ENCODE measurements around the gene TAF1A.

TAF1A gene

DNA sequence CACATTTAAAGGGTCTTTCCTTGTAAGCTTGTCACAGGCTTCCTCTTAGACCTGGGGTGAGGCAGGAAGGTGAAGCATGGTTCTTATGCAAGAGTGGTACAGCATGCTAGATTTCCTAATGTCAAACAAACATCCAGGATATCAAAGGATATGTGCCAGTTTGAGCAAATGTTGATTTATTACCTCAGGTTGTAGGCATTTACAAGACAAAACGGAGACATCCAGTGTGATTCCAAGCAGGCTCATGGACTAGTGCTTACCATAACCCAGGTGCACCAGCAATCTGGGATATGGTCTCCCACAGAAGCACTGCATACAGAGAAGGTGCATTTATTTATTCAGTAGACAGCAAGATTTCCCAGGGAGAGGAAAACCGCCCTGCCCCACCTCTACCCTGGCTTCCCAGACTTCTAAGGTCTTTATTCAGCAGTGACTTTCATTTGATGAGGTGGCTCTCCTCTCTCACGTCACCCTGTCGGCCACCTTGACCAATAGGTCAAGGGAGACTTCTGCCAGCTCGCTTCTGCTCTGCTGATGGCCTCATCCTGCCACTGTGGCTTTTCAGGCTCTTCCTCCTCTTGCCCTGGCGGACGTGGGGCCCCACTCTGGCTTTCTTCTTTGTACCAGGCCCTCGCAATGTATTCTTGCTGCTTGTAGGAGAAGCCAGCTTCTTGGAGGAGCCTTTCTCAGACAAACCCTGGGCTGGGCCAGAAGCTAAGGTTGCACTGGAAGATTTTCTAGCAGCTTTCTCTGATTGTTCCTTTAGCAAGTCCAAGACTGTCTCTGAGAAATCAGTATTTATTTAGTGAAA is 67.4 kb downstream of the TAF1A start:
- Histone ChIP-seq H4K20me1 (no peaks in the 10 kb centered on the region), H3K4me3 (no peak overlapping the region), H3K4me2 (no peak overlapping the region), H3K27ac (no peak overlapping the region), H3K9me3 (no peaks in the 10 kb centered on the region), H3K36me3 (no peaks in the 10 kb centered on the region), H3K9ac (no peak overlapping the region), H3K27me3 (no peaks in the 10 kb centered on the region), H3K4me1 (no peaks in the 10 kb centered on the region)
- no peak for TF ChIP-seq Cebpa-rat (IDR thresholded peaks at IDR 0.05)

DNA sequence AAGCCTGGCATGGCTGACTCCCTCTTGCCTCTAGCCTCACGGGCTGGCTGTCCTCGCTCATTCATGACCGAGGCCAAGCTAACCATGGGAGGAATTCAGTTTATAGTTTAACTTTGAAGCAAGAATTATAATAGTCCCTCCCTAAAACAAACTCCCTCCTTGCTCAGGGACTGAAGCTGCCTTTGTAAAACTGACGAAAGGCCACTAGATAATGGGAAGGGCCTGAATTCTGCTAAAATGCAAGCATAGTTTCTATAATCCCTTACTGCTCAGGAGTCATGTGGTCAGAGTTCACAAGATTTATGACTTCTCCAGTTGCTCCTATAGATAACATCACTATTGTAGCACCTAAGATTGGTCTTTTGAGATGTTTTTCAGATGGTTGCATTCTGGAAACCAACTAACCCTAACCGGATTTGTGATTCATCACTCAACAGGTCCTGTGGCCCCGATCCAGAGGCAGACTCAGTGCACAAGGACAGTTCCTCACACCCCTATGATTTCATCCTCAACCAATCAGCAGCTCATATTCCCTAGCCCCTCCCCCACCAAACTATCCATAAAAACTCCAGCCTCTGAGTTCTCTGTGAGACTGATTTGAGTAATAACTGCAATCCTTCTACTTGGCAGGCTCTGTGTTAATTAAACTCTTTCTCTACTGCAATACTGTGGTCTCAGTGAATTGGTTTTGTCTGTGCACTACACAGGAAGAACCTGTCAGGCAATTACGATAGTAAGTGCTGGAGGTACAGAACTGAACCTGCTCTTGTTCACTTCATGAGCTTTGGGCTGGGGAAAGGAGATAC is 68.2 kb downstream of the TAF1A start:
- H3K9ac ChIP-seq = no peak overlapping the region
- no peaks in the 10 kb centered on the region for H3K4me1 ChIP-seq
- no peak overlapping the region for H3K4me2 ChIP-seq
- no peaks in the 10 kb centered on the region for H3K36me3 ChIP-seq
- no peaks in the 10 kb centered on the region for H4K20me1 ChIP-seq
- TF ChIP-seq Cebpa-rat (IDR thresholded peaks at IDR 0.05) = no peak
- H3K27me3 ChIP-seq = no peaks in the 10 kb centered on the region
- H3K9me3 ChIP-seq = no peaks in the 10 kb centered on the region
- no peak overlapping the region for H3K27ac ChIP-seq
- no peak overlapping the region for H3K4me3 ChIP-seq

Data from BLaER1 (cell line).